Left lung (tissue), 10 donors: ENCODE data around the gene DUSP15. TPM values are rescaled to one million over a fixed set of nuclear protein-coding genes. Genes with fewer than 3 reads are reported as not detected.

Source experiments
- ATAC-seq: fragments of 200-7000 bp; cut with Tn5 transposase; one replicate; pipeline ENCODE4 v1.9.1; 2020; ENCODE audit warnings: moderate library complexity
- DNase-seq, 4 donors: peaks; one replicate each; pipeline ENCODE4 v3.0.0-alpha.2; 2013 to 2020
- H3K27ac ChIP-seq, 2 donors: fragments of 200-600 bp; sonication (generic) in 1 of 2; one replicate each; pipeline versions ENCODE4 v1.5.0 to v1.8.0; 2020 to 2021
- H3K27me3 ChIP-seq, 2 donors: fragments of 200-600 bp; sonication (generic) in 1 of 2; one replicate each; pipeline versions ENCODE4 v1.5.0 to v1.8.0; 2020 to 2021
- H3K36me3 ChIP-seq, 2 donors: fragments of 200-600 bp; sonication (generic) in 1 of 2; one replicate each; pipeline versions ENCODE4 v1.5.0 to v1.8.0; 2020 to 2021
- H3K4me1 ChIP-seq, 2 donors: fragments of 200-600 bp; one replicate each; pipeline ENCODE4 v1.8.0; 2021
- H3K4me3 ChIP-seq, 2 donors: fragments of 200-600 bp; sonication (generic) in 1 of 2; one replicate each; pipeline versions ENCODE4 v1.5.0 to v1.8.0; 2020 to 2021; ENCODE audit warnings: mild to moderate bottlenecking in 1 of 2
- H3K9me3 ChIP-seq, 2 donors: fragments of 200-600 bp; sonication (generic) in 1 of 2; one replicate each; pipeline versions ENCODE4 v1.5.0 to v1.8.0; 2020 to 2021
- CTCF ChIP-seq, 2 donors: fragments of 200-600 bp; sonication (generic) in 1 of 2; IDR thresholded peaks; one replicate each; pipeline versions ENCODE4 v1.5.0 to v1.8.0; 2021; ENCODE audit warnings: antibody characterized with exemption in 2 of 2
- intact Hi-C, 2 donors: fragments of 100-400 bp; cut with DNase I; formaldehyde crosslinking; loops; one replicate each; pipeline versions ENCODE4 v1.11.2 to v1.14.2; 2022
- polyA plus RNA-seq, 6 donors: library from polyadenylated mRNA; unstranded; fragments of 120-200 nt; gene quantifications; one replicate each; pipeline ENCODE4 v1.2.1, GENCODE V29; 2013; ENCODE audit not compliant: insufficient read length in 6 of 6
- total RNA-seq, 2 donors: library from RNA; stranded (reverse); fragmentation: NEBNext Ultra II Directional; extraction: Animal tissue kit (Norgen Biotek cat#: 25700); gene quantifications; one replicate each; pipeline ENCODE4 v1.2.1, GENCODE V29; 2021
- donor health status: DM: no; HTN: yes; CAD: no.
- donor health status: DM: no; HTN: no; CAD: no.

Gene DUSP15
- total and polyA plus RNA-seq, 8 donors = 0.82 to 13.1 (median 9.7) TPM

- Histone ChIP-seq H3K4me3 (peak overlapping the region in 1 of 2 donors; percentile 19), H3K27ac (no peak overlapping the region), H3K9me3 (no peaks in the 10 kb centered on the region), H3K4me1 (peaks cover 0 to 5% of the 10 kb centered on the region in 2 donors), H3K27me3 (peaks cover 7 to 18% of the 10 kb centered on the region in 2 donors), H3K36me3 (no peaks in the 10 kb centered on the region)
- no peak for DNase-seq
- intact Hi-C loops = no loop called here
- no peak for TF ChIP-seq CTCF (IDR thresholded peaks at IDR 0.05)
- ATAC-seq = no peak
Measured at GRCh38 chr20:31844737-31845299, 25.5 kb downstream of the DUSP15 start.

GRCh38 chr20:31843881-31844280 is 26.4 kb downstream of the DUSP15 start:
- ATAC-seq (no peak), DNase-seq (no peak)
- H3K4me3 ChIP-seq = peak overlapping the region in 1 of 2 donors; percentile 19
- no peak for TF ChIP-seq CTCF (IDR thresholded peaks at IDR 0.05)
- intact Hi-C loops = no loop called here
- H3K9me3 ChIP-seq = no peaks in the 10 kb centered on the region
- H3K27ac ChIP-seq = peak overlapping the region in 1 of 2 donors; percentile 26
- peaks cover 0 to 10% of the 10 kb centered on the region in 2 donors for H3K27me3 ChIP-seq
- H3K4me1 ChIP-seq = peaks cover 0 to 8% of the 10 kb centered on the region in 2 donors
- H3K36me3 ChIP-seq = no peaks in the 10 kb centered on the region

GRCh38 chr20:31843288-31843687 is 27.0 kb downstream of the DUSP15 start:
- ATAC-seq = no peak
- H3K4me1 ChIP-seq = peaks cover 0 to 14% of the 10 kb centered on the region in 2 donors
- H3K4me3 ChIP-seq = no peak overlapping the region

GRCh38 chr20:31842471-31843157 is 27.7 kb downstream of the DUSP15 start:
- intact Hi-C loops = no loop called here
- Histone ChIP-seq H3K27ac (no peak overlapping the region), H3K4me1 (peaks cover 3 to 20% of the 10 kb centered on the region in 2 donors)

More at GRCh38 chr20:31843288-31843687, 27.0 kb downstream of the DUSP15 start:
- H3K27ac ChIP-seq = peak overlapping the region in 1 of 2 donors; percentile 4
- no peak for TF ChIP-seq CTCF (IDR thresholded peaks at IDR 0.05)
- no peaks in the 10 kb centered on the region for H3K36me3 ChIP-seq
- peaks cover 0 to 8% of the 10 kb centered on the region in 2 donors for H3K27me3 ChIP-seq
- intact Hi-C loops = no loop called here
- H3K9me3 ChIP-seq = no peaks in the 10 kb centered on the region
- no peak for DNase-seq

More at GRCh38 chr20:31842471-31843157, 27.7 kb downstream of the DUSP15 start:
- peak in 1 of 4 donors; percentile 58 for DNase-seq
- Histone ChIP-seq H3K27me3 (peaks cover 0 to 5% of the 10 kb centered on the region in 2 donors), H3K36me3 (no peaks in the 10 kb centered on the region), H3K4me3 (no peak overlapping the region), H3K9me3 (no peaks in the 10 kb centered on the region)
- TF ChIP-seq CTCF (IDR thresholded peaks at IDR 0.05) = no peak
- peak; percentile 25 for ATAC-seq
